Neural cell (in vitro differentiated cells): ENCODE measurements around the gene CYP4A11.

ENCODE experiments used
- CTCF ChIP-seq: fragments of 450-650 bp; IDR thresholded peaks from 2 replicates; pipeline ENCODE4 v1.5.1; 2014; ENCODE audit warnings: antibody characterized with exemption, mild to moderate bottlenecking, moderate library complexity; ENCODE audit not compliant: poor library complexity, severe bottlenecking
- EP300 ChIP-seq: fragments of 450-650 bp; conservative IDR thresholded peaks from 2 replicates; pipeline ENCODE4 v1.6.1; 2014; ENCODE audit warnings: antibody characterized with exemption, mild to moderate bottlenecking, moderate library complexity; ENCODE audit not compliant: poor library complexity, severe bottlenecking
- EZH2 ChIP-seq: fragments of 200-600, 300-800 bp; shearing (Covaris generic), sonication (generic); IDR thresholded peaks from 2 replicates; pipeline ENCODE4 v1.6.1; 2014; ENCODE audit warnings: antibody characterized with exemption, low read length, borderline replicate concordance, mild to moderate bottlenecking; ENCODE audit not compliant: insufficient read depth, poor library complexity, severe bottlenecking
- POLR2AphosphoS5 ChIP-seq: IDR thresholded peaks from 2 replicates; pipeline ENCODE4 v1.6.1; 2012
- RAD21 ChIP-seq: fragments of 450-650 bp; conservative IDR thresholded peaks from 2 replicates; pipeline ENCODE4 v1.6.1; 2014; ENCODE audit warnings: antibody characterized with exemption, mild to moderate bottlenecking, moderate library complexity
- TAF1 ChIP-seq: IDR thresholded peaks from 2 replicates; pipeline ENCODE4 v1.6.1; 2012; ENCODE audit warnings: low read depth

DNA sequence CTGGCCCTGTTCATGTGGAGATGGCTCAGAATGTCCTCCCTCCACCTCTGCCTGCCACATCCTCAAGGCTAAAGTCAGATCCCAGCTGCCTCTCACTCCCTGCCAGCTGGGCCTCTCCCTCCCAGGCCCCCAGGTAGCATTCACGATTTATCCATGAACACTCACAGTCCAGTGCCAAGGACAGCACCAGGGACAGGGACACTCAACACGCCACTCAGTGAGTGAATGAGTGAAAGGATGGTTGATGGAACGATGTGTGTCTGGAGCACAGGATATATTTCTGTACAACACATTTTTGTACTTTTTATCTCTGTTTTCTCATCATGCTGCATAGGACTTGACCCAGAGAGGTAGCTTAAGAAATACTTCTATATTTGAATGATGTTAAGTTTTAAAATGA is 10.1 kb downstream of the CYP4A11 start:
- TF ChIP-seq CTCF (no peak), TAF1 (no peak), RAD21 (no peak), EP300 (no peak), POLR2AphosphoS5 (no peak), EZH2 (no peak)
